HG02571 (cell line): ENCODE results near the gene EEFSEC.
A peak's percentile ranks its signal among the peaks of the same experiment; 100 is the strongest.

Experiments
- ATAC-seq: cut with Tn5 transposase; IDR thresholded peaks from one replicate; pipeline ENCODE4 v1.9.1; 2021; ENCODE audit warnings: mild to moderate bottlenecking, moderate library complexity; ENCODE audit not compliant: unreplicated experiment

The EEFSEC gene

DNA sequence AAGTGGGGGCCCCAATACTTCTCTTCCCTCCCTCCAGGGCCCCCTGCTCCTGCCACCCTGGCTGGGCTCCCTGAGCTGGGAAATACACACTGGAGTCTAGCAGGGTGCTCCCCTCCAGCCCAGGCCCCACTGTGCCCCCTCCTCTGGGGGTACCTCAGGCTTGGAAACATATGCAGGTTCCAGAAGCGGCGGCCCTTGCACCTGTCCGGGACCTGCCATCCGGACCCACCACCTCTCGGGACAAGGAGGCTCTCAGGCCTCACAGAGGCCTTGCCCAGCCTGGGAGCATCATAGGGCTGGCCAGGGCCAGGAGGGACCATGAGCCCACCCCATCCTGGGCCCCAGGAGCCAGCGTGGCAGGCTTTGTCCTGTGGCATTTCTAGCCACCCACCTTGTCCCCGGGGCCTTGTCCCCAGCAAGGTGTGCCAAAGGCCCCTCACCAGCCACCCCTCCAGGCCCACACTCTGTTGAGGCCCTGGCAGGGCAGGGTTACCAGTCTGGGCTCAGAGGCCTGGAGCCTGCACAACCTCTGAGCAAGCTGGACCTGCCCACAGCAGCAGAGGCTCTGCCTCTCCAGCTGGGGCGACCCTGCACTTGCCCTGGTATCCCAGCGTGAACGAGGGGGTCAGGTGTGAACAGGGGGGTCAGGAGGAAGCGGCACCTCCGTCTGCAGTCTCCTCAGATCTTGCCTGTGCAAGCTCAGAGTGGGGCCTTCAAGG, 267.6 kb downstream of the EEFSEC start:
- no peak for ATAC-seq

DNA sequence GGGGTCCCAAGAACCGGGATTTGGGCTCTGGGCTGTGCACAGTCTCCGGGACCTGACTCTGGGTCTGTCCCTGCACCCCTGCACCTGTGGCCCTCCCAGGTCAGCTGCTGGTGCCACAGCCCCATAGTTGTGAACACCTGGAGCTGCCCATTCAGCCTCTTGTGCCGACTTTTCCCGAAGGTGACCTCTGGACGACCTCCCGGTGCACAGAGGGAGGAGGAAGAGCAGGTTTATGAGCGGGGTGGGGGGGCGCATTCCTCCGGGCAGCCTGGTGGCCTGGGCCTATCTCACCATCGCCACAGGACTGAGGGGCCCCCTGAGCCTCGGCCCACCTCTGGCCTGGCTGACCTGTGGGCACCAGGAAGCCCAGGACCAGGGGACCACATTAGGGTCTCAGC, 268.2 kb downstream of the EEFSEC start:
- ATAC-seq: no peak

DNA sequence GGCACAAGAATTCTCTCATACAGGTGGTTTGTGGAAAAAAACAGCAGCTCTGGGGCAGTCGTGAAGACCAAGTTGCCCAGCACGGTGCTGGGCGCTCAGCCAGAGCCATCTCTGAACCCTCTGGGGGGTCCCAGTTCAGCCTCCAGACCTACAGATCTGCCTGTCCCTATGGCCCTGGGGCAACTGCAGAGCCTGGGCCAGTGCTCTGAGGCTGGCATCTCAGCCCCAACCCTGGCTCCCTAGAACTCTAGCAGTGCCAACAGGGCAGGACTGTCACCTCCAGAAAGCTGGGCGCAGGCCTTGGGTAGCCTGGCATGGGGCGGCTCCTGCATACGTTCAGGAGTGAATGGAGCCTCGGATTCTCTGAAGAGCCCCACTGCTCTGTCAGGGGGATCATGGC, 268.7 kb downstream of the EEFSEC start:
- no peak for ATAC-seq

DNA sequence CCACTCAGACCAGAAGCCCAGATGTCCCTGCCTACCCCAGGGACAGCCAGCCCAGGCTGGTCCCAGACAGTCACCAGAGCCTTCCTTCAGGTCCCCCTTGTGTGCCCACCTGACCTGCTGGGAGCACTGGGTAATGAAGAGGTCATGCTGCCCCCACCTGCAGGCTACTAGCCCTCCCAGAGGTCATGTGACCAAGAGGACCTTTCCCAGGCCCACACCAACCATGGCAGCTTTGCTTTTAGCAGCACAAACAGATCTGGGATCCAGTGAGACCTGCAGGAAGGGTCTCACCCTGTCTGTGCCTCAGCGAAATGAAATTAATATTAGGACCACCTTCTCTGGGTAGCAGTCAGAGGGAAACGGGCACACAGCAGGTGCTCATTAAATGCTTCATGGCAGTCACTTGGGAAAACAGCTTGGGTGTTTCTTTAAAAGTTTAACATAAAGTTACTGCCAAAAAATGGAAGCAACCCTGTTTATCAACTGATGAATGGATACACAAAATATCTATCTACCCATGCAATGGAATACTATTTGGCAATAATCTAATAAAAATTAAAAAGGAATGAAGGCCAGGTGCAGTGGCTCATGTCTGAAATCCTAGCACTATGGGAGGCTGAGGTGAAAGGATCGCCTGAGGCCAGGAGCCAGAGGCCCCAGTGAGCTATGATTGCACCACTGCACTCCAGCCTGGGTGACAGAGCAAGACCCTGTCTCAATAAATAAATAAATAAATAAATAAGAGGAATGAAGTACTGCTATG, 269.7 kb downstream of the EEFSEC start:
- ATAC-seq: no peak

DNA sequence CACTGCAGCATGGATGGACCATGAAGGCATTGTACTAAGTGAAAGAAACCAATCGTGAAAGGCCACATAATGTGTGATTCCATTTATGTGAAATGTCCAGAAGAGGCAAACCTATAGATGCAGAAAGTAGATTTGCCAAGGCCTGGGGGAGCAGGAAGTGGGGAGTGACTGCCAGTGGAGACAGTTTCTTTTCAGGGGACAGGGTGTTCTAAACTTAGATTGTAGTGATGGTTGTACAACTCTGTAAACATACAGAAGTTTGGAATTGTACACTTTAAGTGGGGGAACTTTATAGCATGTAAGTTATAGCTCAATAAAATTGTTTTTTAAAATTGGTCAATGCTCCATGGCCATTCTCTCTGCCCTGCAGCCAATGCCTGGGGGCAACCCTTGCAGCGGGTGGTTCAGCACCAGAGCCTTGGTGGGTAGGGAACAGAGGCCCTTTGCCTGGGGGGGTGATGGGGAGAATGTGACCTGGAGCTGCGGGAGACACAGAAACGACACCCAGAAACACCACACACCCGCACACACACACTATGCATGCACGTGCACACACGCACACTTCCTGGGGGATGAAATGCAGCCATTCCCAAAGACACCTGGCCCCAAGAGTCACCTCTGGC, 270.4 kb downstream of the EEFSEC start:
- ATAC-seq: no peak

DNA sequence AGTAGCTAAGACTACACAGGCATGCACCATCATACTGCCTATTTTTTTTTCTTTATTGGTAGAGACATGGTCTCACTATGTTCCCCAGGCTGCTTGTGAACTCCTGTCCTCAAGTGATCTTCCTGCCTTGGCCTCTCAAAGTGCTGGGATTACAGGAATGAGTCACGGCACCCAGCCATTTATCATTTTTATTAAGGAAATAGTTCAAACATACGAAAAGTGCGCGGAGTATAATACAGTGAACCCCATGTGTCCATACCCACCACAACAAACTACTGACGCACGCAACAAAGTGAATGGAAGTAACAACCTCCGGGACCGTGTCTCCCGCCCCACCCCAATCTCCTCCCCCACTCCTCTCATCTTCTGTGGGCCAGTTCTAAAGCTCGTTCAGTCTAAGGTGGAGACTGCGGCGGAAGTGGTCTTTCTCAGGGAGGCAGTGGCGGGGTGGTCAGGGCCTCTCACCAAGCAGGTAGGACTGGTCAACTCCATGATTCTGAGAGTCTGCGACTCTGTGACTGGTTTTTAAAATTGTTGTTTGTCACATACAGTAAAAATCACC, 271.3 kb downstream of the EEFSEC start:
- ATAC-seq: no peak

DNA sequence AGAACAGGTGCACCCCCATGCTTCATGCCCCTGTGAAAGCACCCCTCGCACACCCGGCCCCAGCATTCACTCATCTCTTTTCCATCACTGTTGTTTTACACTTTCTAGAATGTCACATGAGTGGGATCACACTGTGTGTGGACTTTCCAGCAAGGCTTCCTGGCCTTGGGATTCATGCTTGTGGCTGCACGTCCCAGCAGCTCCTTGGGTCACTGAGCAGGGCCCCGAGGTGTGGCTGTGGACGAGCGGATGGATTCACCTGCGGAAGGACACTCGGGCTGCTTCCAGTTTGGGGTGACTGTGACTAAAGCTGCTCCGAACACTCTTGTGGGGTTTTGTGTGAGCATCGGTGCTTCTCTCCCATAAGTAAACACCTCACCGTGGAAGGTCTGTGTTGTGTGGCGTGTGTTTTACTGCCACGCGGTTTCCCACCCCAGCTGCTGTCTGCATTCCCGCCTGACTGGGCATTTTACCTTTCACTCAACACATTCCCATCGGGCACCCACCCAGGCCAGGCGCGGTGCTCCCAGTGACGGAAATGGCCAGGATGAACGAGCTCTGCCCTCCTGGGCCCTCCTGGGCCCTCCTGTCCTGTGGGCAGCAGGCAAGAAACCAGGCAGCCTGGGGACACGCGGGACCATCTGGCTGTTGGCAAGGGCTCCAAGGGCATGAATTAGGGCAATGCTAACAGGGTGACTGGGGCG, 272.0 kb downstream of the EEFSEC start:
- ATAC-seq: no peak

DNA sequence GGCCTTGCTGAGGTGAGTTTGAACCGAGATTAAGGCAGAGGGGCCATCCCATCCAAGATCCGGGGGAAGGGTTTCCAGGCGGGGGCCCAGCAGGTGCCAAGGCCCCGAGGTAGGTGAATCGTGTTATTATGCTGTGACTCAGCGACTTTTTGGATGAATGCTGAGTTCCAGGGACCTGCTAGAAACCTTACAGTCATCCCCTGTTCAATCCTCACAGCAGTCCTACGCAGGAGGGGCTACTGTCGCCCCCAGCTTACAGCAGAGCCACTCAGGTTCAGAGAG, 272.5 kb downstream of the EEFSEC start:
- no peak for ATAC-seq

DNA sequence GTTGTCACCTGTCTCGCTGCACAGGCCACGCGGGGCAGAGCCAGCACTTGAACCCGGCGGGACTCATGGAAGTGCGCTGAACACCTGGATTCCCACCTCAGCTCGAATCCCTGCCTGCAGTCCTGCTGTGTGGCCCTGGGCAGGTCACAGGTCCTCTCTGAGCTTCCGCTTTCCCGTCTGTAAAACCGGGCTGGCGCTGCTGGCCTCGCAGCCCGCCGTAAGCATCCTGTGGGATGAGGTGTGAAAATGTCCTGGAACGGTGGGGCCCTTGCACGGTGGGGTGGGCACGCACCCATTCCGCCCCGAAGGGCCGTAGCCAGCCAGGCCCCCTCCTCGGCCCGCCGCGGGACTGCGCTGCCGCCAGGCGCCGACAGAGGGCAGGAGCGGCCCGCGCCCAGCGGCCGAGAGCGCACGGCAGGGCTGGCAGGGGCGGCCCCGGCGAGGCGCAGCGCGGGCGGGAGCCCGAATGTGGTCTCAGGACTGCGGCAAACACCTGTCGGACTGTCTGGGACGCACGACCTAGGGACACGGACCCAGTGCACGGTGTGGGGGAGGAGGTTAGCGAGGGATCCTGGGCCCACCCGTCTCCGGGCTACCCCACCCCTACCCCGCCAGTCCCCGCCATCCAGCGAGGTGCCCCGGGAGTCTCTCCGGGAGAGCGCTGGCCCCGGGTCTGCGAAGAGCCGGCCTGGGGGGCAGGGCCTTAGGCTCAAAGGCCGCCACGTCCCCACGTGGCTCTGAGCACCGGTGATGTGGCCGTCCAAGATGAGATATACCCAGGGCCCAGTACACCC, 273.0 kb downstream of the EEFSEC start:
- peak; percentile 55 for ATAC-seq

DNA sequence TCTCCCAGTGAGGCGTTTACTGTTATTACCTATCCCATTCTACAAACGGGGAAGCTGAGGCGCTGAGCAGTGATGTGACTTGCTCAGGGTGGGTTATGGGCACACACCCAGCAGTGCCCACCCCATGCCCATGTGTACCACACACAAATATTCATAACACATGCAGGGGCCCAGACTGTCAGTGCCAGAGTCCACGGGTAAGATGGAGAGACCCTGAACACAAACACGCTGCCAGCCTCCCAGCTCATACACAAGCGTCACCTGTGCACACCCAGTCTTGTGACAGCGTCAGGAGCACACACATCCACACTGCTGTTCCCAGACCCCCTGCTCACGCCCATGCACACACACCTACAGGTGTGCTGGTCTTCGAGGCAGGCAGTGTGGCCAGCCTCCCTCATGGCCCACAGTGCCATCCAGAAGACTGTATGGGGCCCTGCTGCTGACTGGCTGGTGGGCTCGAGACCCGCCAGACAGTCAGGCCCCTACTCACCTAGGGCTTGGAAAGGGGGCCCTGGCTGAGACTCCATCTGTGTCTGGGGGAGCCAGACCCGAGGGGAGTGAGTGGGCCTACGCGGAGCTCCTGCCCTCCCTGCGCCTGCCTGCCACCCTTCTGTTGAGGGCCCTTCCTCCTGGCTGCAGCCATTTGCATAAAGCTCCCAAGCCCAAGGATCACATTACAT, 274.0 kb downstream of the EEFSEC start:
- no peak for ATAC-seq

DNA sequence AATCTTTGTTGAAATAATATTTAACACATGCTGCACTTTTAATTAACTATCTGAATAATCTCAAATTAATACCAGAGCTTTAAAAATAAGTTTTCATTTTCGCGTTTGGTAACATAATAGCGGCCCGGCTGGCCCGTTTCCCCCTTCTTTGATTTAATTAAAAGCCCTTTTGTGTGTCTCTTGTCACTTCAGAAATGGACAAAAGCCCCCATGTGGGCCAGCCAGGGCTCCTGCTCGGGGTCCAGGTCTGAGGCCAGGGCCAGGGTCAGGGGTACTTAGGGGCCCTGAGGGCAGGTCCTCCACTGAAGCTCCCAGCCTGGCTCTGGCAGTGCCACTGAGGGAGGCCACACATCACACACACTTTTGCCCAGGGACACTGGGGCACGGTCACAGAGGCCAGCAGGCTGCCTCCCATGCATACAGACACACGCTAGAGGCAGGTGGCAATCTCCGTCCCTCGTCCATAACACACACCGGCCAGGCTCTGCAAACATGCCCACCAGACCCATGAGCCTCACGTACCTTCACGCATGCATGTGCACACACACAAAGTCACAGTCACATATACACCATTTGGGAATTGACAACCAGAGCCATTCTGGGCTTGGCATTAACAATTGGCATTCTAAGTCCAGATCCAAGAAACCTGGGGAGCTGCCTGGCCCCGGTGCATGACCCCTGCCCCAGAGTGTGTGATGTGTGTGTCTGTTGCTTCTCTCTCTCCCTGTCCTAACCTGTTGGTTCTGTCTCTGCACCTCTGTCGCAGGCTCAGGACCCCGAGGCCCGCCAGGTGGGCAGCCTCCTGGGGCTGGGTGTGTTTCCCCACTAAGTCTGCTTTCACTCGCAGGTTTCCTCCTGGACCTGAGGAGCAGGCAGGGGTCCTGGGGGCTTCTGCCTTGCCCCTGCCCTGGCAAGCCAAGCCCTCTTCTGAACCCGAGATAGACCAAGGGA, 274.9 kb downstream of the EEFSEC start:
- ATAC-seq: no peak

DNA sequence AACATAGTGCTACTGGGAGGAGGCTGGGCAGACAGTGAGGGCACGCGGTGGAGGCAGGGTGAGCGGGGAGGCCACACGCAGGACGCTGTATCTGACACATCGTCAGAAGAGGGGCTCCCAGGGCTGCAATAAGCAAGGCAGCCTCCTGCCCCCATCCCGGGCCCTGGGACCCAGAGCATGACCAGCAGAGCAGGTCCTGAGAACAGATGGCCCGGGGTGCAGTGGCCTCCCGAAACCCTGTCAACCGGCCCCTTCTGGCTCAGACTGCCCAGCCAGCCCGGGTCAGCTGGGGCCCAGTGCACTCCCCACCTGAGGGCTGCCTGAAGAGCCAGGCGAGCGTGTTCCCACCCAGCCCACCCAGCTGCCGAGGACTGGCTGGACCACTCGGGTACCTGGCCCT, 276.0 kb downstream of the EEFSEC start:
- no peak for ATAC-seq

DNA sequence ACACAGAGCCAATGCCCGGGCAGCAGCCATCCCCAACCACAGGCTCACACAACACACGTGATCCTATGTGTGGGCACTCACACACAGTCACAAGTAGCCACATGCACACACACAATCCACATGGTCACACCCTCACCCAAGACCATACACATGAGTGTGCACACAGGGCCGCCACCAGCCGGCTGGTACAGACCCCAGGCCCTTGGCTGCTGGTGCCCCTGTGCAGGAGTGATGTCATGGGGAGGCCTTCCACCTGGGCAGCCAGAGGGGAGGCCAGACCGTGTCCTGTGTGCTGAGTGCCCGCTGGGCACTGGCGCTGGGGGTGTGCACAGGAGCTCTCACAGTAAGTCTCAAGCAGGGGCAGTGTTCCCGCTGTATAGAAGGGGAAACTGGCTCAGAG, 276.5 kb downstream of the EEFSEC start:
- no peak for ATAC-seq

DNA sequence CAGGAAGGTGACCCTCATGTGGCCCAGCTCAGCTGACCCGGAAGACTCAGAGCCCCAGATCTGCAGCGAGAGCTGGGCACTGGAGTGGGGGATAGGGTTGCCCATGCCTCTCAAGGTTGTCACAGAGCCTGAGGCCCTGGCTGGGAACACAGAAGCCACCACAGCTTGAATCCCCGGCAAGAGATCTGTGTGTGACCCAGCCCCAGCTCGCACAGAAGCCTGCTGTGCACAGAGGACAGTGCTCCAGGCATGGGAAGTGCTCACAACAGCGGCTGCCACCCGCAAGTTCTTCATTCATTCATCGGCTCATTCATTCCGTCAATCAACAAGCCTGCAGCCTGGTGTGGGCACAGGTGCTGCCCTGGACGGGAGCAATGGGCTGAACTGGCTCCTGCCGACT, 277.0 kb downstream of the EEFSEC start:
- ATAC-seq: no peak

DNA sequence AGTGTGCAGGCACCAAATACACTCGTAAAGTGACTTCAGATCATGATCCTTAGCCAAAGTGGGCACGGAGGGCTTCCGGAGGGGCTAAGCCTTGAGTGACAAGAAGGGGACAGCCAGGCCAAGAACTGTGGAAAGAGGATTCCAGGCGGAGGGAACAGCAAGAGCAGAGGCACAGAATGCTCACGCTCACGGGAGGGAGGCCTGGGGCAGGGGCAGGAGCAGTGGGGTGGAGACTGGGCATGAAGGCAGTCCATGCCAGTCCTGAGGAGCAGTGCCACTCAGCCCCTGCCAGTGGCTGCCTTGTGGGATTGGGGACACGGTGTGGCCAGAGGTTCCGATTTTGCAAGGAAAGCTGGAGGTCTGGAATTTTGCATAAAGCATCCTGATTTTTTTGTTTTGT, 277.4 kb downstream of the EEFSEC start:
- no peak for ATAC-seq

DNA sequence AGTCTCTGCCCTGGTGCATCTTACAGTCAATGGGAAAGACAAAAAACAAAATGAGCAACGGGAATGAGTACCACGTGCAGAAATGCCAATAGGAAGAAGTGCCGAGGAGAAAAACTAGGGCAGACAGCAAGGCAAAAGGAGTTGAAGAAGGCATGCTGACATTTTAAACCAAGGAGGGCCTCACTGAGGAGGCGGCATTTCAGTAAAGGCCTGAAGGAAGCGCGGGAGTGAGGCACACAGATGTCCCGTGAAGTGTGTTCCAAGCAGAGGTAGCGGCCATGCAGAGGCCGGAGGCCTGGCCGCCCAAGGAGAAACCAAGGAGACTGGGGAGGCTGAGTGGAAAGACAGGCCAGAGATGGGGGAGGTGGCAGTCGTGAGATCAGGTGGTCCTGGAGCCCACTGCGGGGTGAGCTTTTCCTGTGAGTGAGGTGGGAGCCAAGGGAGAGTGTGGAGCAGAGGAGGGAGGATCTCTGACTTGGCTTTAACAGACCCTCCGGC, 278.6 kb downstream of the EEFSEC start:
- no peak for ATAC-seq

DNA sequence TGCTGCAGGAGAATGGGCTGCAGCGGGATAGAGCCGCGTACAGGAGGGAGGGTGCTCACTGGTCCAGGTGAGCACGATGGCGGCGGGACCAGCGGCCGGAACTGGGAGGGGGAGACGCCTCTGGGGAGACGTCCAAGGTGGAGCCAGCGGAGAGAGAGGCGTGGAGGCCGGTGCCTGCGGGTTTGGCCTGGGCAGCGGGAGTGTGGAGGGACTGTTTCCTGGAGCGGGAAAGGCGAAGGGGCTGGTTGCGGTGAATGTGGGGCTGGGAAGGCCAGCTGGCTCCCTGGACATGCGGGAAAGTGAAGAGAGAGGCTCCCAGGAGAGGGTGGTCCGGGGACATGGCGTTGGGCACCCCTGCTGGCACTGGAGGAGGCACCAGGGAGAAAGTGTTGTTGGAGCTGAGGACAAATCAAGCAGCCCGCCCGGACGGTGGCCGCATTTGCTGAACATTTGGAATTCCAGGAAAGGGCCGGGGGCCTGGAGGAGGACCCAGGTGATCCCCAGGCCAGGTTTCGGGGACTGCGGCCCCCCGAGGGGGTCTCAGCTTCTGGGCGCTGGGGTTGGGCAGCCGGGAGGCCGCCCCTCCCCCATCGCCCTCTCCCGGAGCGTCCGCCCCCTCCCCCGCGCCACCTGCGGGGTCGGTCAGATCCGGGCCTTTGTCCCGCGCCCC, 279.2 kb downstream of the EEFSEC start:
- no peak for ATAC-seq
